ENCODE results near the gene TBC1D20. TPM values are rescaled to one million over a fixed set of nuclear protein-coding genes. Genes with fewer than 3 reads are reported as not detected.
A peak's percentile ranks its signal among the peaks of the same experiment; 100 is the strongest.

Gene TBC1D20
- total RNA-seq, 1 donor, result 34.4 TPM

DNA sequence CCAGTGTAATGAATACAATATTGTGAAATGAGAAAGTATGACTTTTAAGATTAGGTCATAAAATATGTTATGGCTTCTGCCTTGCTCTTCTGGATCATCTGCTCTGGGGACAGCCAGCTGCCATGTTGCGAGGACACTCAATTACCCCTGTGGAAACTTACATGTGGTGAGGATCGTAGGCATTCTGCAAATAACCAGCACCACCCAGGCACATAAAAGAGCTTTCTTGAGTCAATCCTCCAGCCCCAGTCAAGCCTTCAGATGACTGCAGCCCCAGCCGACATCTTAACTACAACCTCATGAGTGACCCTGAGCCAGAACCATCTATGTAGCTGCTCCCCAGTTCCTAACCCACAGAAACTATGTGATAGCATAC lies 58.8 kb downstream of the TBC1D20 start:
- no peak overlapping the region for H3K4me3 ChIP-seq (ENCODE audit: low read depth, low read length)
- TF ChIP-seq, protein P1, sequence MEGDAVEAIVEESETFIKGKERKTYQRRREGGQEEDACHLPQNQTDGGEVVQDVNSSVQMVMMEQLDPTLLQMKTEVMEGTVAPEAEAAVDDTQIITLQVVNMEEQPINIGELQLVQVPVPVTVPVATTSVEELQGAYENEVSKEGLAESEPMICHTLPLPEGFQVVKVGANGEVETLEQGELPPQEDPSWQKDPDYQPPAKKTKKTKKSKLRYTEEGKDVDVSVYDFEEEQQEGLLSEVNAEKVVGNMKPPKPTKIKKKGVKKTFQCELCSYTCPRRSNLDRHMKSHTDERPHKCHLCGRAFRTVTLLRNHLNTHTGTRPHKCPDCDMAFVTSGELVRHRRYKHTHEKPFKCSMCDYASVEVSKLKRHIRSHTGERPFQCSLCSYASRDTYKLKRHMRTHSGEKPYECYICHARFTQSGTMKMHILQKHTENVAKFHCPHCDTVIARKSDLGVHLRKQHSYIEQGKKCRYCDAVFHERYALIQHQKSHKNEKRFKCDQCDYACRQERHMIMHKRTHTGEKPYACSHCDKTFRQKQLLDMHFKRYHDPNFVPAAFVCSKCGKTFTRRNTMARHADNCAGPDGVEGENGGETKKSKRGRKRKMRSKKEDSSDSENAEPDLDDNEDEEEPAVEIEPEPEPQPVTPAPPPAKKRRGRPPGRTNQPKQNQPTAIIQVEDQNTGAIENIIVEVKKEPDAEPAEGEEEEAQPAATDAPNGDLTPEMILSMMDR (IDR thresholded peaks at IDR 0.05; ENCODE audit: insufficient read depth, low read length), result no peak
- DNase-seq (ENCODE audit: low read depth), result no peak

DNA sequence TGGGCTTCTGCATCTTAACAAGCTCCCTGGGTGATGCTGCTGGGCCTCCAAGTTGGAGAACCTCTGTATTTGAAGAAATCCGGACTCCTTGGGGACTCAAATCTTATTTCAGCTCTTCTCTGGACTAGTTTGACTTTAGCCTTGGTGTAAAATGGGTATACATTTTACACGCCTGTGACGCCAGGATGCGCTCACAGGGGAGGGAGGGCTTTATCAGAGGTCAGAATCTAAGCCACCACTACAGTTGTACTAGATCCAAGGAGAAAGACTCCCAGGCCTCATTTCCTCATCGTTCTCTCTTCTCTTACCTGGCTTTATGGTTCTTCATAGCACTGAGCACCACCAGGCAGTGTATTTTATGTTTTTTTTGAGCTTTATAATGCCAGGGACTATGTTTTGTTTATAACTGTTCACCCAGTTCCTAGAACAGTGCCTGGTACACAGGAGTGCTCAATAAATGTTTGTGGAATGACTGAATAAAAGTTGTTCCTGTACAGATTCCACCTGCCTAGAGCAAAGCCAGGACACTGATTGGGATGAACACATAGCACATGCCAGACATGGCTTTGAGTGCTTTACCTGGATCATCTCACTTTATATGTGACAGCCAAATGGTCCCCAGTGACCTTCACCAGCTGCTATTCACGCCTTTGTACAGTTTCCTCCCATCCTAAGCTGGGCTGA lies 59.3 kb downstream of the TBC1D20 start:
- TF ChIP-seq, protein P1 (IDR thresholded peaks at IDR 0.05; ENCODE audit: insufficient read depth, low read length), result no peak
- DNase-seq (ENCODE audit: low read depth), result no peak
- no peak overlapping the region for H3K4me3 ChIP-seq (ENCODE audit: low read depth, low read length)

DNA sequence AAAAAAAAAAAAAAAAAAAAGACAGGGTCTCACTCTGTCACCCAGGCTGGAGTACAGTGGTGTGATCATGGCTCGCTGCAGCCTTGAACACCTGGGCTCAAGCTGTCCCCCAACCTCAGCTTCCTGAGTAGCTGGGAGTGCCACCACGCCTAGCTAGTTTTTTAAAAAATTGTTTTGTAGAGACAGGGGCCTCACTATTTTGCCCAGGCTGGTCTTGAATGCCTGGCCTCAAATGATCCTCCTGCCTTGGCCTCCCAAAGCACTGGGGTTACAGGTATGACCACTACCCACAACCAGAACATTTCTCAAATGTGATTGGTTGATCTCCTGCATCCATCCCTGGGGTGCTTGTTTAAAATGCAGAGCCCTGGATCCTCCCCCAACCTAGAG lies 59.8 kb downstream of the TBC1D20 start:
- no peak overlapping the region for H3K4me3 ChIP-seq (ENCODE audit: low read depth, low read length)
- no peak for DNase-seq (ENCODE audit: low read depth)
- TF ChIP-seq, protein P1 (IDR thresholded peaks at IDR 0.05; ENCODE audit: insufficient read depth, low read length), result no peak

DNA sequence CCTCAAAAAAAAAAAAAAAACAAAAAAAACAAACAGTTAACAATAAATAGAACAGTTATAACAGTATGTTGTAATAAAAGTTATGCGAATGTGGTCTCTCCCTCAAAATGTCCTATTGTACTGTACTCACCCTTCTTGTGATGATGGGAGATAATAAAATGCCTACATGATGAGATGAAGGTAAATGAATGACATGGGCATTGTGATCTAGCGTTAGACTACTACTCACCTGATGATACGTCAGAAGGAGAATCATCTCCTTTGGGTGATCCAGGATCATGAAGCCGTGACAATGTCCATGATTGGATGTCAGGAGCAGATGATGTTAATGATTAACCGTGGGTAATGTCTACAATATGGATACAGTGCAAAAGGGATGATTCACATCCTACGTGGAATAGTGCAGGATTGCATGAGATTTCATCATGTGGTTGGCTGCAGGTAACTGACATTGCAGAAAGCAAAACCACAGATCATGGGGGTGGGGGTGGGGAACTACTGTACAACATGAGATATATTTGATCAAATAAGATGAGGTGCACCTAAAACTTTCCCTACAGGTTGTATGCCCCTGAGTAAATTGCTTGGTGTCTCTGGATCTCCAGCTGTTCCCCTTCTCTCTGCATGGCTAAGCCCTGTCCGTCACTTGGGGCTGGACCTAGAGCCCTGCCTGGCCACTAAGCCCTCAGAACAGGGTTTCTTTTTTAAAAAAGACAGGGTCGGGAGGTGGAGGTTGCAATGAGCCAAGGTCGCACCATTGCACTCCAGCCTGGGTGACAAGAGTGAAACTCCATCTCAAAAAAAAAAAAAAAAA lies 60.4 kb downstream of the TBC1D20 start:
- H3K4me3 ChIP-seq (ENCODE audit: low read depth, low read length), result no peak overlapping the region
- DNase-seq (ENCODE audit: low read depth), result peak; percentile 86
- TF ChIP-seq, protein P1 (IDR thresholded peaks at IDR 0.05; ENCODE audit: insufficient read depth, low read length), result no peak

DNA sequence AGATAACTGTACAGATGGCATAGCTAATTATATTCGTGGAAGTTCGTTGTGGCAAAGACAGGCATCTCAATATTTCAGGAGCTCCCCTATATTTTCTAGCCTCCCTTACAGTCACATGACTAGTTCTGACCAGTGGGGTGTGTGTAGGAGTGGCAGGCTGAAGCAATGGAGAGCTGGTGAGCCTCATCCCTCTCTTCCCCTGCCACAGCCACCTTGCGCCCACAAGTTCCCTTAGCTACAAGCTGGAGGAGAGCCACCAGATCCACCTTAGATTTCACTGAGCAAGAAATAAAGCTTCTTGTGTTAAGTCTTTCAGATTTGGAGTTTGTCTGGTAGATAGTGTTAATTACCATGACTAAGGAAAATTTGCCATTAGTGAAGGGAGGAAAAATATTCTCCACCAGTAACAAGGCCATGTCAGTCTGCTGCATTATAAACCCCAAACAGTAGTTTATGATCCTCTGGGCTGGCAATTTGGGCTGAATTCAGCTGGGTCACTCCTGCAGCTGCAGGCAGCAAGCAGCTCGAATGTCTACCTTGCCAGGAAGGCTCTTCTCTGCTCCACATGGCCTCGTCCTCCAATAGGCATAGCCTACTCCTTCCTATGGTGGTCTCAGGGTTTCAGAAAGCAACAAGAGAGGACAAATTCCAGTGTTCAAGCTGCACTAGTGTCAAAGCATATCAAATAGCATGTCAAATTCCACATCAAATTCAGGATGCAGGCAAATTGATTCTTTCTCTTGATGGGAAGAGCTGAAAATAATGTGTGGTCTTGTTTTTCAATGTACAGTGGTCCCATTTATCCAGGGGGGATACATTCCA lies 61.7 kb downstream of the TBC1D20 start:
- H3K4me3 ChIP-seq (ENCODE audit: low read depth, low read length), result no peak overlapping the region
- DNase-seq (ENCODE audit: low read depth), result no peak
- TF ChIP-seq, protein P1 (IDR thresholded peaks at IDR 0.05; ENCODE audit: insufficient read depth, low read length), result no peak

DNA sequence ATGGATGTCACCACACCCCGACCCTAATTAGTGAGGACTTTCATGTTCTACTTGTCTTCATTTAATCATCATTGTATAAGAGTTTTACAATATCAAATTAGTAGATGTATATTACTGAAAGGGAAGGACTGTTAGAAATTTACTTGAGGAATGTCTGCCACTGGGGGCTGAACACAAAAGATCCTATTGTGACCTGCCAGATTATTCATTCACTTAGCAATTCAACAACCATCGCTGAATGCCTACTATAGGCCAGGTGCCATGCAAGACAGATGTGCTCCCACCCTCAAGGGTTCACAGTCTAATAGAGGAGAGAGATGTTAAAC lies 62.2 kb downstream of the TBC1D20 start:
- DNase-seq (ENCODE audit: low read depth), result no peak
- H3K4me3 ChIP-seq (ENCODE audit: low read depth, low read length), result no peak overlapping the region
- TF ChIP-seq, protein P1 (IDR thresholded peaks at IDR 0.05; ENCODE audit: insufficient read depth, low read length), result no peak

All from fibroblast of the aortic adventitia (primary cell).